ENCODE data around the gene SLC8A1. TPM values are rescaled to one million over a fixed set of nuclear protein-coding genes. Genes with fewer than 3 reads are reported as not detected.

Gene SLC8A1
- total and polyA plus RNA-seq, 10 of the 15 experiments (the other 5 are each of a cell fraction or from before 2014, with no cell fraction given) = under 0.01 to 1.2 (median 0.01) TPM; not detected in 3

DNA sequence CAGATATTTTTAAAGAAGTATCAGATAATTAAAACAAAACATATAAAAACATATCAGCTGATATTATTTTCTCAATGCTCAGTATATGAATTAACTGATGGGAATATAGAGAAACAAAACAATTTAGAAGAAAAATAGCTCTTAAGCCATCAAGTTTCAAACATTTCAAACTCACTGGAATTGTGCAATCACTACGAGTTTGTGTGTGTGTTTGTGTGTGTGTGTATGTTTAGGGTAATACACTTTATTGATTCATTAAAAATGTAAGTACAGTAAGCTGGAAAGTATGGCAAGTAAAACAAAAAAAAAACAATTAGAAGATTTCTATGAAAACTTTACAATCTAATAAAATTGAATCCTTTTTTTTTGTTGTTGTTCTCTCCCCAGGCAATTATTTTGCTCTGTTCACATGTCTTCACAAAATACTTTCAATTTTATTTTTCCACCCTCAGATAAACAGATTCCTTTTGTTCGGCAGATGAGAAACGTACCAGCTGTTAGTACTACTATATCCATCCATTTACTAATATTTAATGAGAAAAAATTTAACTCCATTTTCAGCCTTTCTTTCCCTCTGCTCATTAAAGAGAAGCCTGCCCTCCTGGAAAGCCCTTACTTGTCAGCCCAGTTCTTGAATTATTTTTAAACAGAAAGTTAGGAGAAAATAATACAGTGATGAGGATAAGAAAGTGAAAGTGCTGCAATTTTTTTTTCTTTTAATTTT lies 87.6 kb downstream of the SLC8A1 start (continued):
- TF ChIP-seq, protein P1, sequence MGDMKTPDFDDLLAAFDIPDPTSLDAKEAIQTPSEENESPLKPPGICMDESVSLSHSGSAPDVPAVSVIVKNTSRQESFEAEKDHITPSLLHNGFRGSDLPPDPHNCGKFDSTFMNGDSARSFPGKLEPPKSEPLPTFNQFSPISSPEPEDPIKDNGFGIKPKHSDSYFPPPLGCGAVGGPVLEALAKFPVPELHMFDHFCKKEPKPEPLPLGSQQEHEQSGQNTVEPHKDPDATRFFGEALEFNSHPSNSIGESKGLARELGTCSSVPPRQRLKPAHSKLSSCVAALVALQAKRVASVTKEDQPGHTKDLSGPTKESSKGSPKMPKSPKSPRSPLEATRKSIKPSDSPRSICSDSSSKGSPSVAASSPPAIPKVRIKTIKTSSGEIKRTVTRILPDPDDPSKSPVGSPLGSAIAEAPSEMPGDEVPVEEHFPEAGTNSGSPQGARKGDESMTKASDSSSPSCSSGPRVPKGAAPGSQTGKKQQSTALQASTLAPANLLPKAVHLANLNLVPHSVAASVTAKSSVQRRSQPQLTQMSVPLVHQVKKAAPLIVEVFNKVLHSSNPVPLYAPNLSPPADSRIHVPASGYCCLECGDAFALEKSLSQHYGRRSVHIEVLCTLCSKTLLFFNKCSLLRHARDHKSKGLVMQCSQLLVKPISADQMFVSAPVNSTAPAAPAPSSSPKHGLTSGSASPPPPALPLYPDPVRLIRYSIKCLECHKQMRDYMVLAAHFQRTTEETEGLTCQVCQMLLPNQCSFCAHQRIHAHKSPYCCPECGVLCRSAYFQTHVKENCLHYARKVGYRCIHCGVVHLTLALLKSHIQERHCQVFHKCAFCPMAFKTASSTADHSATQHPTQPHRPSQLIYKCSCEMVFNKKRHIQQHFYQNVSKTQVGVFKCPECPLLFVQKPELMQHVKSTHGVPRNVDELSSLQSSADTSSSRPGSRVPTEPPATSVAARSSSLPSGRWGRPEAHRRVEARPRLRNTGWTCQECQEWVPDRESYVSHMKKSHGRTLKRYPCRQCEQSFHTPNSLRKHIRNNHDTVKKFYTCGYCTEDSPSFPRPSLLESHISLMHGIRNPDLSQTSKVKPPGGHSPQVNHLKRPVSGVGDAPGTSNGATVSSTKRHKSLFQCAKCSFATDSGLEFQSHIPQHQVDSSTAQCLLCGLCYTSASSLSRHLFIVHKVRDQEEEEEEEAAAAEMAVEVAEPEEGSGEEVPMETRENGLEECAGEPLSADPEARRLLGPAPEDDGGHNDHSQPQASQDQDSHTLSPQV (IDR thresholded peaks at IDR 0.05) = no peak
- TF ChIP-seq TAF1 (IDR thresholded peaks at IDR 0.05; ENCODE audit: borderline replicate concordance, low read depth, low read length) (no peak), IKZF2 (IDR thresholded peaks at IDR 0.05) (no peak), RCOR1 (conservative IDR thresholded peaks at IDR 0.05; ENCODE audit: low read depth, low read length) (no peak), NFYA (IDR thresholded peaks at IDR 0.05; ENCODE audit: borderline replicate concordance, low read depth, low read length) (no peak)

DNA sequence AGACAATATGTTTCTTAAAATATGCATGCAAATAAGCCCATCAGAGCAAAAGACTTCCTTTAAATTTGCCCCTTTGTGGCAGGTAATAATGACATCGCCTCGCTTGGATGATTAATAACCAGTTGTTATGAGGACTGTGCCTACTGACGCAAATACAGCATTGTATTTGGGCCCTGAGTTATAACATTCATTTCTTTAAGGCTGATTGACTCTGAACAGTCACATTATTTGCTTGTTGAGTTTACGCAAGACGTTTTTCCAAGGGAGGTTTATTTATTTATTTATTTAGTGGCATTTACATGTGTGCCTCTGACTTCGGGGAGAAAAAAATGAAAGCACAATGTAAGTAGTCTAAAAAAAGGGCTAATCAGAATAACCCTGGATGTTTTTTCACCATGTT lies 88.3 kb downstream of the SLC8A1 start:
- CTCF ChIA-PET = no interaction called here
- RAD21 ChIA-PET (ENCODE audit: unreplicated experiment) = interaction anchor here (1.1 kb wide), 1 partner anchor 12 kb away, joined by 3 read pairs; no protein-coding TSS in a partner anchor
- no peak overlapping the region for H2AFZ ChIP-seq (ENCODE audit: control insufficient read depth, low read depth, low read length)
- no peak for TF ChIP-seq CBFB (IDR thresholded peaks at IDR 0.05; ENCODE audit: low read depth)
- TF ChIP-seq, protein P2, sequence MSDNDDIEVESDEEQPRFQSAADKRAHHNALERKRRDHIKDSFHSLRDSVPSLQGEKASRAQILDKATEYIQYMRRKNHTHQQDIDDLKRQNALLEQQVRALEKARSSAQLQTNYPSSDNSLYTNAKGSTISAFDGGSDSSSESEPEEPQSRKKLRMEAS (IDR thresholded peaks at IDR 0.05; ENCODE audit: low read depth, low read length) = no peak
- TF ChIP-seq ZBED1 (IDR thresholded peaks at IDR 0.05; ENCODE audit: borderline replicate concordance) = no peak
- no peak for TF ChIP-seq CHD4 (IDR thresholded peaks at IDR 0.05)
- no peak for TF ChIP-seq WRNIP1 (IDR thresholded peaks at IDR 0.05; ENCODE audit: borderline replicate concordance, low read depth, low read length)
- TF ChIP-seq EGR1 (IDR thresholded peaks at IDR 0.05; ENCODE audit: borderline replicate concordance in 1 of 2, low read depth in 2 of 2, low read length in 2 of 2) = no peak
- no peak for TF ChIP-seq EED (IDR thresholded peaks at IDR 0.05; ENCODE audit: low read depth)
- no peak for TF ChIP-seq ATF7 (IDR thresholded peaks at IDR 0.05; ENCODE audit: low read depth)
- TF ChIP-seq SMAD5 (IDR thresholded peaks at IDR 0.05; ENCODE audit: low read depth) = no peak
- TF ChIP-seq, protein P3, sequence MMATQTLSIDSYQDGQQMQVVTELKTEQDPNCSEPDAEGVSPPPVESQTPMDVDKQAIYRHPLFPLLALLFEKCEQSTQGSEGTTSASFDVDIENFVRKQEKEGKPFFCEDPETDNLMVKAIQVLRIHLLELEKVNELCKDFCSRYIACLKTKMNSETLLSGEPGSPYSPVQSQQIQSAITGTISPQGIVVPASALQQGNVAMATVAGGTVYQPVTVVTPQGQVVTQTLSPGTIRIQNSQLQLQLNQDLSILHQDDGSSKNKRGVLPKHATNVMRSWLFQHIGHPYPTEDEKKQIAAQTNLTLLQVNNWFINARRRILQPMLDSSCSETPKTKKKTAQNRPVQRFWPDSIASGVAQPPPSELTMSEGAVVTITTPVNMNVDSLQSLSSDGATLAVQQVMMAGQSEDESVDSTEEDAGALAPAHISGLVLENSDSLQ (IDR thresholded peaks at IDR 0.05) = no peak
- TF ChIP-seq, protein P4, sequence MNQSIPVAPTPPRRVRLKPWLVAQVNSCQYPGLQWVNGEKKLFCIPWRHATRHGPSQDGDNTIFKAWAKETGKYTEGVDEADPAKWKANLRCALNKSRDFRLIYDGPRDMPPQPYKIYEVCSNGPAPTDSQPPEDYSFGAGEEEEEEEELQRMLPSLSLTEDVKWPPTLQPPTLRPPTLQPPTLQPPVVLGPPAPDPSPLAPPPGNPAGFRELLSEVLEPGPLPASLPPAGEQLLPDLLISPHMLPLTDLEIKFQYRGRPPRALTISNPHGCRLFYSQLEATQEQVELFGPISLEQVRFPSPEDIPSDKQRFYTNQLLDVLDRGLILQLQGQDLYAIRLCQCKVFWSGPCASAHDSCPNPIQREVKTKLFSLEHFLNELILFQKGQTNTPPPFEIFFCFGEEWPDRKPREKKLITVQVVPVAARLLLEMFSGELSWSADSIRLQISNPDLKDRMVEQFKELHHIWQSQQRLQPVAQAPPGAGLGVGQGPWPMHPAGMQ (IDR thresholded peaks at IDR 0.05; ENCODE audit: borderline replicate concordance) = no peak

More for the DNA sequence above, 88.3 kb downstream of the SLC8A1 start:
- ChIA-PET SMC1A (ENCODE audit: uncharacterized antibody, unreplicated experiment) (interaction anchor here (0.6 to 1.1 kb wide), 3 partner anchors 30 to 85 kb away, joined by 3 read pairs; no protein-coding TSS in a partner anchor), POLR2A (interaction anchor here (0.6 kb wide), 1 partner anchor 9 kb away, joined by 3 read pairs; no protein-coding TSS in a partner anchor)
- in situ Hi-C loops (cut with MboI) = no loop called here
- FAIRE-seq (no peak), ATAC-seq (peak; percentile 69), DNase-seq (ENCODE audit: low read depth, low spot score) (no peak)
- Histone ChIP-seq H3K4me3 (no peak overlapping the region), H3K27me3 (replicated peaks in 1 of 2; ENCODE audit: control insufficient read depth in 2 of 2, insufficient read depth in 2 of 2, low read length in 1 of 2) (no peaks in the 10 kb centered on the region), H3K4me2 (ENCODE audit: control insufficient read depth, insufficient read depth) (no peak overlapping the region), H3K9ac (ENCODE audit: control insufficient read depth, insufficient read depth, low read length) (no peak overlapping the region), H3K36me3 (ENCODE audit: control insufficient read depth in 2 of 2, insufficient read depth in 2 of 2, low read length in 1 of 2) (no peaks in the 10 kb centered on the region), H3K9me3 (replicated peaks; ENCODE audit: control insufficient read depth, insufficient read depth, low read length) (no peaks in the 10 kb centered on the region), H3K79me2 (ENCODE audit: control insufficient read depth, insufficient read depth, low read length) (no peaks in the 10 kb centered on the region), H4K20me1 (ENCODE audit: control insufficient read depth, insufficient read depth) (no peaks in the 10 kb centered on the region), H3K4me1 (ENCODE audit: control insufficient read depth, insufficient read depth, low read length) (no peaks in the 10 kb centered on the region), H3K27ac (ENCODE audit: control insufficient read depth, insufficient read depth) (no peak overlapping the region)
- no TSS peak for BruUV-seq (replicated peaks)
- intact Hi-C loops (cut with micrococcal nuclease; ENCODE audit: unreplicated experiment) = no loop called here
- 9% methylated on average over 6 of the region's 6 CpGs for WGBS (ENCODE audit: insufficient coverage, insufficient replicate concordance, low lambda C conversion rate, missing lambda C conversion rate)

All from GM12878 (cell line).